NT2/D1 (cell line): ENCODE measurements around the gene NFE2L1.
"Not testable (repeated sequence)": the region's sequence is repeated elsewhere in the genome, so short reads cannot be mapped to it uniquely, and the experiment has no call there.

Experiments used
- DNase-seq: peaks from one replicate; pipeline ENCODE4 v3.0.0-alpha.2; 2011; ENCODE audit warnings: low read depth, low spot score
- H3K27me3 ChIP-seq: 2 replicates; pipeline ENCODE4 v1.6.0; 2011; ENCODE audit warnings: mild to moderate bottlenecking; ENCODE audit not compliant: insufficient read length, insufficient read depth
- H3K36me3 ChIP-seq: 2 replicates; pipeline ENCODE4 v1.6.1; 2011; ENCODE audit warnings: mild to moderate bottlenecking, low read length, mixed read lengths; ENCODE audit not compliant: insufficient read depth, insufficient read length
- H3K4me1 ChIP-seq: 2 replicates; pipeline ENCODE4 v1.5.1; 2011; ENCODE audit not compliant: insufficient read depth, insufficient read length
- H3K4me3 ChIP-seq: 2 replicates; pipeline ENCODE4 v1.5.1; 2011; ENCODE audit warnings: low read depth; ENCODE audit not compliant: insufficient read length
- H3K9ac ChIP-seq: 2 replicates; pipeline ENCODE4 v1.6.0; 2011; ENCODE audit warnings: low read depth; ENCODE audit not compliant: insufficient read length
- H3K9me3 ChIP-seq: 2 replicates; pipeline ENCODE4 v1.5.1; 2011; ENCODE audit warnings: mild to moderate bottlenecking, low read length; ENCODE audit not compliant: insufficient read depth
- SUZ12 ChIP-seq: IDR thresholded peaks from 2 replicates; pipeline ENCODE4 v1.6.1; 2011; ENCODE audit not compliant: insufficient read length, insufficient read depth; ENCODE audit errors: extremely low read depth
- YY1 ChIP-seq: IDR thresholded peaks from 2 replicates; pipeline ENCODE4 v1.6.1; 2011; ENCODE audit not compliant: insufficient read length, insufficient read depth
- ZNF274 ChIP-seq: IDR thresholded peaks from 2 replicates; pipeline ENCODE4 v1.6.1; 2011; ENCODE audit warnings: mild to moderate bottlenecking, low read depth, low read length

Gene NFE2L1

DNA sequence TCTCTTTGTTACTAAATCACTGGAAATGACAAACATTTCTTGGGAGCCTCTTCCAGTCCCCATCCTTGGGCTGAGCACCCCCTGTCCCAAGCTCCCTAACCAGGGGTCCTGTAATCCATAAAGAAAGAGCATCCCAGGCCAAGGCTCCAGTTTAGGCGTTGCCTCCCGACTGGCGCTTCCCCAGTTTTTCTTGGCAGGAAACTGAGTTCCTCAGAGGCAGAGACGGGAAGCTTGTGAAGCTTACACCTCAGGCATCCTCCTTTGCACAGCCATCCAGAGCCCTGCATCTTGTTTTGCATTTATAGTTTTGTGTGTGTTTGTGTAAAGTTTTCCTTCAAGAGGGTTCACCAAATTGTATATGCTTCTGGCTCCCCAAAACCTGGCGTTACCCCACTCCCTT, 17.6 kb upstream of the NFE2L1 start:
- TF ChIP-seq ZNF274, result no peak
- no peak for TF ChIP-seq YY1
- TF ChIP-seq SUZ12, result no peak
- no peaks in the 10 kb centered on the region for H3K36me3 ChIP-seq
- H3K4me3 ChIP-seq, result no peak overlapping the region
- H3K27me3 ChIP-seq, result peaks cover 3% of the 10 kb centered on the region
- H3K9me3 ChIP-seq, result no peaks in the 10 kb centered on the region
- DNase-seq, result no peak
- H3K9ac ChIP-seq, result no peak overlapping the region
- H3K4me1 ChIP-seq, result peaks cover 9% of the 10 kb centered on the region

DNA sequence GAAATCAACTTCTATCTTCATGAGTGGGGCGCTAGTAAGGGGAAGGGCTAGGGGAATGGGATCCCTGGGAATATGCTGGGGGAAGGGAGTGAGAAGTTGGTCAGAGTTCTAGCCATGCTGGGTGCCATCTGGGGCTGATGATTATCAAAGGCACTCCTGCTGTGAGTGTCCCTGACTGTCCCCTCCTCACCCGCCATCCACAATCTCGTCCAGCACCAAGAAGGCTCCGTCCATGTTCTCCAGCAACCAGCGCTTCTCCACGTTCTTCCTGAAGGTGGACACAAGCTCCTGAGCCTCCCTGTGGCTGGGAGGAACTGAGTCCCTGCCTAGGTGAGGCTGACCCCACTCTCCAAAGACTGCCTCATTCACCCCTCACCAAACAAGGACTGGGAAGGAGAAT, 16.2 kb upstream of the NFE2L1 start:
- H3K4me1 ChIP-seq, result peaks cover 8% of the 10 kb centered on the region
- peaks cover 15% of the 10 kb centered on the region for H3K27me3 ChIP-seq
- H3K4me3 ChIP-seq, result no peak overlapping the region
- no peaks in the 10 kb centered on the region for H3K9me3 ChIP-seq
- no peak for DNase-seq
- TF ChIP-seq YY1 (no peak), SUZ12 (no peak), ZNF274 (no peak)
- H3K36me3 ChIP-seq, result no peaks in the 10 kb centered on the region
- H3K9ac ChIP-seq, result no peak overlapping the region

DNA sequence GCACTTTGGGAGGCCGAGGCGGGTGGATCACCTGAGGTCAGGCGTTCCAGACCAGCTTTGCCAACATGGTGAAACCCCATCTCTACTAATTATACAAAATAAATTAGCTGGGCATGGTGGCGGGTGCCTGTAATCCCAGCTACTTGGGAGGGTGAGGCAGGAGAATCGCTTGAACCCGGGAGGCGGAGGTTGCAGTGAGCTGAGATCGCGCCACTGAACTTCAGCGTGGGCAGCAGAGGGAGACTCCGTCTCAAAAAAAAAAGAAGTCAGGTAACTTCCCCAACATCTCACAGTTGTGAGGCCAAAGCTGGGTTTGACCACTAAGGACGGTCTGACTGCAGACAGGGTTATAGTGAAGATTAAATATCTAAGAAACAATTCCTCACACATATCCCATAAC, 13.4 kb upstream of the NFE2L1 start:
- not testable (repeated sequence) for H3K4me3 ChIP-seq

DNA sequence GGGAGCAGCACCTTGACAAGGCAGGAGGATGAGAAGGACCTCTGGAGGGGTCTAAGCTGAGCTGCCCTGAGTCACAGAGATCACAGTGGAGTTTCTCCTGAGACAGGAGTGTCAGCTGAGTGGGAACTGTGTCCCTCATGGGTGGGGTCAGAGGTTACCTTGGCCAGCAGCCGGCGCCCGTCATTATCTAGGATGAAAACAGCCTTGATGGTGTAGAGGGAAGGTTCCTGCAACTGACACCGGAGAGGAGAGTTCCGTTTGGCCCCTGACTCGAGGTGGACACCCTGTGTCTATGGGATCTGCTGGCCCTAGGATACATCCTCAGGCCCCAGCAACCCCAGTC, 11.5 kb upstream of the NFE2L1 start:
- DNase-seq, result no peak
- H3K9ac ChIP-seq, result no peak overlapping the region
- no peaks in the 10 kb centered on the region for H3K9me3 ChIP-seq
- H3K4me1 ChIP-seq, result peaks cover 8% of the 10 kb centered on the region
- no peak for TF ChIP-seq YY1
- no peak for TF ChIP-seq SUZ12
- TF ChIP-seq ZNF274, result no peak
- no peak overlapping the region for H3K4me3 ChIP-seq
- peaks cover 33% of the 10 kb centered on the region for H3K27me3 ChIP-seq
- H3K36me3 ChIP-seq, result no peaks in the 10 kb centered on the region

More for the DNA sequence above, 13.4 kb upstream of the NFE2L1 start:
- H3K9ac ChIP-seq, H3K36me3 ChIP-seq, H3K4me1 ChIP-seq, H3K9me3 ChIP-seq, DNase-seq: not testable (repeated sequence)
- H3K27me3 ChIP-seq, result peaks cover 33% of the 10 kb centered on the region

DNA sequence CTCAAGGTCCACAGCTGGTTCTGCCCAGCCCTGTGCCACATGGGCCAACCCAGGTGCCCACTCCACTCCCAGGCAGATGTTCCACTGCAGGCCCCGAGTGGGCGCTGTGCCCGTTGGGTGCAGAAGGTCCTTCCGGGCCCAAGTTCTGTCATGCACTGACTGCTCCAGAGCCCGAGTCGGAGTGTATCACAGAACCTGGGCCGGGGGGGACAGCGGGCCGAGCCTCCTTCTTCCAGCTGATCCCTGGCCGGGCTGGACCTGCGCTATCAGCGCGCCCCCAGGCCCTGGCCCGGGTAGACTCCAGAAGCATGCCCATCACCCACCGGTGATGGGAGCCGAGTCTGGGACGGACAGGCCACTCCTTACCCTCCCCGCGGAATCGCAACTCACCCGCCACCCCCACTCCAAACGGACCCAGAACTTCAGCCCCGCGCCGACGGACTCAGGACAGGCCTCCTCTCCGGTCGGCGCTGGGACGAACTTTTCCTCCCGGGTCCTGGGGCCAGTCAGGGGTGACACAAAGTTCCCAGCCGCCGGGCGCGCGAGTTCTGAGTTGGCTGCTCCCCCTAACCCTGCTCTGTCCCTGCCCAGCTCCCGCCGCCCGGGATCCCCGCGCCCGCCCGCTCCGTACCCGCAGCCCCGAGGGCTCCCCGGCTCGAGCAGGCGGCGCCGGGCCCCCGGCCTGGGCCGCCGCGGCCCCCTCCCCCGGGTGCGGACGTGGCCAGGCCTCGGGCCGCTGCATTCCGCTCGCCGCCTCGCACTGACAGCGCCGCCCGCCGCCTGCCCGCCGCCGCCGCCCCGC, 10.9 kb upstream of the NFE2L1 start, which contains the start of gene COPZ2:
Gene COPZ2, minus strand, starts transcription at position 762 of the 802 bp plus-strand sequence. Its CDS starts 20 bp downstream, at position 742.
- no peak for DNase-seq
- peak within 1 kb of the TSS; percentile 43 for H3K4me3 ChIP-seq
- H3K36me3 ChIP-seq, result no peaks in the 10 kb centered on the region
- H3K27me3 ChIP-seq, result peaks cover 33% of the 10 kb centered on the region
- H3K4me1 ChIP-seq, result peaks cover 8% of the 10 kb centered on the region
- H3K9ac ChIP-seq, result peak within 1 kb of the TSS; percentile 66
- H3K9me3 ChIP-seq, result no peaks in the 10 kb centered on the region
- TF ChIP-seq SUZ12 (no peak), ZNF274 (no peak), YY1 (no peak)

DNA sequence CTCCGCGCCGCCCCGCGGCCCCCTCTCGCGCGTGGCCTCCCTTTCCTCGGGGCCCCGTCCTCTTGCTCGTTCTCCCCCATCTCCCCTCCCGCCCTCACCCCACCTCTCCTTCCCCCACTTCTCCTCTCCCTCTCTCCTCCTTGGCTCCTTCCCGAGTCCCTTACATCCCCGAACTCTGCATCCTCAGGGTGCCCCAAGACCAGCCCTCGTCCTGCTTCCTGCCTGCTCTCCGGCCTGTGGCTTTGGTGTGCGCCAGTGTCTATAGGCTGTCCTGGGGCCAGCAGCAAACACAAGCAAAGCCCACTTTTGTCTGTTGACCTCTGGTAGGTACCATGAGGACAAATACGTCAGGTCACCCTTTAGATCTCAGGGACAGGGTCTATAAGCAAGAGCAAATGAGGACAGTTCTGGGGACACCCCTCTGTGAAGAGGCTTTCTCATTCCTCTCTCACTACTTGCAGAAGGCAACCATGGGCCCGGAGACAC, 10.3 kb upstream of the NFE2L1 start:
- no peak for TF ChIP-seq SUZ12
- no peak for TF ChIP-seq YY1
- no peak for TF ChIP-seq ZNF274
- DNase-seq, result no peak
- no peaks in the 10 kb centered on the region for H3K36me3 ChIP-seq
- H3K9me3 ChIP-seq, result no peaks in the 10 kb centered on the region
- peak overlapping the region; percentile 25 for H3K4me3 ChIP-seq
- peaks cover 33% of the 10 kb centered on the region for H3K27me3 ChIP-seq
- H3K9ac ChIP-seq, result no peak overlapping the region
- peaks cover 8% of the 10 kb centered on the region for H3K4me1 ChIP-seq

DNA sequence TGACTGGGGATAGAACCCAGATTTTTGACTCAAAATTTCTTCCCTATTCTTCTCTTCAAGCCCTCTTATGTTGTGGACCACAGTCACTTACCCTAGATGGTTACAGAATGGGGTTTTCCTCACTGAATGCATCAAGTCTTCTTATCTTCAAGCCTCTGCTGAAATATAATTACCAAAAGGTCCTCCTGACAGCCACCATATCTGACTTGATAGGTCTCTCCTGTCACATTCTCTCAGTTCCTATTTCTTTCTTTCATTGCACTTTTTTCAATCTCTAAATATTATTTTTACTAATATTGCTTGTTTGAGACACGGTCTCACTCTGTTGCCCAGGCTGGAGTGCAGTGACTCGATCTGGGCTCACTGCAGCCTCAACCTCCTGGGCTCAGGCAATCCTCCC, 9.5 kb upstream of the NFE2L1 start:
- H3K9me3 ChIP-seq, result no peaks in the 10 kb centered on the region
- DNase-seq, result no peak
- H3K36me3 ChIP-seq, result no peaks in the 10 kb centered on the region
- peaks cover 6% of the 10 kb centered on the region for H3K4me1 ChIP-seq
- peaks cover 33% of the 10 kb centered on the region for H3K27me3 ChIP-seq
- no peak overlapping the region for H3K9ac ChIP-seq
- no peak overlapping the region for H3K4me3 ChIP-seq
- TF ChIP-seq YY1 (no peak), ZNF274 (no peak), SUZ12 (no peak)
